ENCODE data around the gene ACTR3.

DNA sequence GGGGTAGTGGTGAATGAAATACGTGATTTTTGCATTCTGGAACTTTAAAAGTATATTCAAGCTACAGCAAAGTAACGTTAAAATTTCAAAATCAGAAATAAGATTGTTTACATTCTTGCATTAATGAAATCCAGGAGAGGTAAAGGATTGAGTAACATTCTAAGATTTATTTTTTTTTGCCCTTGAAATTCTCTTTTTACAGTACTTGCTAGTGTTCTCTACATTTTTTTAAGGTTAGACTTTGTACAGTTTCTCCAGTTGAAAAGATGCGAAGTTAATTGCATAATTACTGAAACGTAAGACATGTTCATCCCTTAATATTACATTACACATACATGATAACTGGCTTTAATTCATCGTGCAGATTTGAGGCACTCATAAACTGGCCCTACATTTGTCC, 74.5 kb downstream of the ACTR3 start:
- TF ChIP-seq, protein P1, sequence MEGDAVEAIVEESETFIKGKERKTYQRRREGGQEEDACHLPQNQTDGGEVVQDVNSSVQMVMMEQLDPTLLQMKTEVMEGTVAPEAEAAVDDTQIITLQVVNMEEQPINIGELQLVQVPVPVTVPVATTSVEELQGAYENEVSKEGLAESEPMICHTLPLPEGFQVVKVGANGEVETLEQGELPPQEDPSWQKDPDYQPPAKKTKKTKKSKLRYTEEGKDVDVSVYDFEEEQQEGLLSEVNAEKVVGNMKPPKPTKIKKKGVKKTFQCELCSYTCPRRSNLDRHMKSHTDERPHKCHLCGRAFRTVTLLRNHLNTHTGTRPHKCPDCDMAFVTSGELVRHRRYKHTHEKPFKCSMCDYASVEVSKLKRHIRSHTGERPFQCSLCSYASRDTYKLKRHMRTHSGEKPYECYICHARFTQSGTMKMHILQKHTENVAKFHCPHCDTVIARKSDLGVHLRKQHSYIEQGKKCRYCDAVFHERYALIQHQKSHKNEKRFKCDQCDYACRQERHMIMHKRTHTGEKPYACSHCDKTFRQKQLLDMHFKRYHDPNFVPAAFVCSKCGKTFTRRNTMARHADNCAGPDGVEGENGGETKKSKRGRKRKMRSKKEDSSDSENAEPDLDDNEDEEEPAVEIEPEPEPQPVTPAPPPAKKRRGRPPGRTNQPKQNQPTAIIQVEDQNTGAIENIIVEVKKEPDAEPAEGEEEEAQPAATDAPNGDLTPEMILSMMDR (IDR thresholded peaks at IDR 0.05), result no peak
- TF ChIP-seq POLR2A (IDR thresholded peaks at IDR 0.05) (no peak), EP300 (IDR thresholded peaks at IDR 0.05) (no peak)
